GM18508 (cell line): ENCODE measurements around the gene PRDX6.
A peak's percentile ranks its signal among the peaks of the same experiment; 100 is the strongest.
"Not testable (repeated sequence)": the region's sequence is repeated elsewhere in the genome, so short reads cannot be mapped to it uniquely, and the experiment has no call there.

Experiments
- ATAC-seq: cut with Tn5 transposase; IDR thresholded peaks from one replicate; pipeline ENCODE4 v1.9.1; 2021; ENCODE audit warnings: moderate number of reproducible peaks; ENCODE audit not compliant: insufficient read depth, unreplicated experiment

The PRDX6 gene, protein sequence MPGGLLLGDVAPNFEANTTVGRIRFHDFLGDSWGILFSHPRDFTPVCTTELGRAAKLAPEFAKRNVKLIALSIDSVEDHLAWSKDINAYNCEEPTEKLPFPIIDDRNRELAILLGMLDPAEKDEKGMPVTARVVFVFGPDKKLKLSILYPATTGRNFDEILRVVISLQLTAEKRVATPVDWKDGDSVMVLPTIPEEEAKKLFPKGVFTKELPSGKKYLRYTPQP

DNA sequence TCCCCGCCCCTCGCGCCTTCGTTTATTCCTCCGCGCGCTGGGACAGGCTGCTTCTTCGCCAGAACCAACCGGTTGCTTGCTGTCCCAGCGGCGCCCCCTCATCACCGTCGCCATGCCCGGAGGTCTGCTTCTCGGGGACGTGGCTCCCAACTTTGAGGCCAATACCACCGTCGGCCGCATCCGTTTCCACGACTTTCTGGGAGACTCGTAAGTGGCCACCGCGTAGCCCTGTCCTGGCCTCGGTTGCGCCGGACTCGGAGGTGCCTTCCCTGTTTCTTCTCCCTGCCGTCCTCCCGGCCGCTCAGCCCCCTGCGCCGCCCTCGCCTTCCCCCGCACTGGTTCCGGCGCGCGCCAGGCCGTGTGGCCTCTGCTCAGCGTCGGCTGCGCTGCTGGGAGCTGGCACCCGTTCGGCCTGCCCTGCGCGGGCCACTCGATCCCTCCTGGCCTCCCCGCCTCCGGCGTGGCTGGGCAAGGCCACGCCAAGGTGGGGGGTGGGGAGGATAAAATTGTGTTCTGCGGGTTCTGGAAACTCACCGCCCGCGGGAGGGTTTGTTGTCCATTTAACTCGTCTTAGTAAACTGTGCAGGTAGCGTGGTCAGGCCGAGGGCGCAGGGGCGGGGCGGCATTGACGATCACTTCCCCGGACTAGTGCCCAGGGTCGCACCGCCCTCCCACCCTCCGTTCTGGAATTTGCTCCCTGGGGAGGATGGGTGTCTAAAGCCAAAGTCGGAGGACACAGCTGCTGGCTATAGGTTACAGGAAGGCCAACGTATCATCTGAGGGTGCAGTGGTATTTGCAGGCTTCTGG is at the start of gene PRDX6:
TSS of gene PRDX6 (plus strand) at position 50 of the 808 bp plus-strand sequence. CDS start at position 113, 63 bp downstream.
- peak; percentile 18 for ATAC-seq

DNA sequence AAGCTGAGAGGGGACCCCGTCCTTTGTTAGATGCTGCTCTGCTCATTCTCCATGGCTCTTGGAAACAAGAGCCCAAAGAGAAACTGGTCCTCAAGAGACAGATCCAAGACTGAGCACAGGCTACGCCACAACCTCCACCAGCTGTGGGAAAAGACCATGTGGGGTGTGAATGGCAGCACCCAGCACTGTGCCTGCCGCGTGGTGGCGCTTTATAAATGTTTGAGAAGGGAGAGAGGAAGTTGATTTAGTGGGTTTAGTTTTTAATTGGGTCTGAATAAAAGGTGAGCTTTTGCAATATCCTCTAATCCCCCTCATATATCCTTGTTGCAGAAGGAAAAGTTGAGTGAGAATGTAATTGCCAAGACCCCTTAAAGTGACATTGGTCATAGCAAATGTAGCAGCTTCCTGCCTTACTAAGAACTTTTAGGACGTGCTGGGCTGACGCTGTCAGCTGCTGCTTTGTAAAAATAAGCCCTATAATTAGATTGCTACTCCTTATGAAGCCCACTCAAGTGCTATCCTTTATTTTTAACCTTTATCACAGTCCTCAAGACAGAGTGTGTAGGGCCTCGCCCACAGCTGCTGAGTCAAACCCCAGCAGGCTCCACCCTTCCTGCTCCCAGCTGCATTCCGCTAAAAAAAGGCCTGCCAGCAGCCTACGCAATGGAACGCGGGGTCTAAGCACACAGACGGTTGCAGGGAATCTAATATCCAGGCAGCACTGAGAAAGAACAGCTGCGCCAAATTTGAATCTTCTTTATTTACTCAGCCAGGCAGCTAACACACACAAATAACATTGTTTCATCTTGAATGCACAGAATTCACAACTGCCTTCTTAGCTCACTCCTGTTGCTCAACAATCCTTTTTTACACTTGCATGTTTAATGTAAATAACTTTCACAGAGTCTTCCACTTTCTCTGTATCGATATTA is 47.4 kb upstream of the PRDX6 start:
- ATAC-seq, result no peak

DNA sequence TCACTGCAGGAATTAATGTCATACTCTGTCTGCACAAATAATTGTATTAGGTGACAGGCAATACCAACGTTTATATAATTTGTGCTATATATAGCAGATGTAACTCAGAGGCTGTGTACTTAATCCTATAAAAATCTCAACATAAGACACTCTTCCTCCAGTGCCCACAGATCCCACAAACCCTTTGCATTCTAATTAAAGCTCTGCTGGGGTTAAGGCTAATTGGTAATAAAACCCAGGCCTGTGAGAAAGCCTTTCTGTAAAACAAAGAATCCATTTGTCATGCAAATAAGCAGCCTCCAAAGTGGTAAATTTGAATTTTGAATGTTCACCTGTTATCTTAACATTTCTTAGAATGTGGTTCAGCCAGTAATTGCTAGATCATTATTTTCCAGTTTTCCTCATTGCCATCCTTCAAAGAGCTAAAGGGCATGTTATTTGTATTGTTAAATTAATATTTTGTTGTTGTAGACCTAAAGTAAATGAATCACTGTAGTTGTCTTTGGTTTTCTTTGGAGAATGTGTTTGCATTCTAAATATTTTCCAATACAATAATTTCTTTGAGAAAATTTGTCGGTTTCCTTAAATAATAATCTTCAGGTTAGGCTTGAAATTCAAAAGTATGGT is 46.3 kb upstream of the PRDX6 start:
- ATAC-seq, result no peak

DNA sequence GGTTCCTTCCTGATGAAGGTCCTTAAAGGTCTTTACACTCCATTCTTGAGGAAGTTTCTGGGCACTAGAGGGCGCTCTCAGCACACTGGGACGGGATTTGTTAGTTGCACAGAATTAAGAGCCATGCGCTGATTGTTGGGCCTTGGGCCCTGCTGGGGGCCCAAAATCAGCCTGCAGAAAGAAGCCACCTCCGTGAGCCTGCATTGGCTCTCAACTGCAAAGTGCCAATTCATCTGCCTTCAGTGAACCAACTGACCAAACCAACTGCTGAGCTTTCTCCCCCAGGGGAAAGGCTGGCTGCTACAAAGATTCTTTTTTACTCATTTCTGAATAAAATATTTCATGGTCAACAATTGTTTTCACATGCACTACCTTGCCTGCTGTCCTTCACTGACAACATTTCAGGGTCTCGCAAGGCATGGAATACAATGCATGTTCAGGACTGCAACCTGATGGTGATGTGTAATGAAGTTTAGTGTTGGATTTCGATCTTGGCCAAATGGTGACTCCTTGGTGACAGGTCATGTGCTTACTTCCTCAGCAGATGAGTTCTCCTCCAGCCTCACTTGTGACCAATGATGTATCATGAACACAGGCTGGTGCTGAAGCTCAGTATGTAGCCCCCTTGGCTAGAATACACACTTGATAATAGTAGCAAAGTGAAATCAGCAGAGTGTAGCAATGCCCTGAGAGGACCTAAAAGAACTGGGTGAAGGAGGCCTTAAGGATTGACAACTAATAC is 45.7 kb upstream of the PRDX6 start:
- no peak for ATAC-seq

DNA sequence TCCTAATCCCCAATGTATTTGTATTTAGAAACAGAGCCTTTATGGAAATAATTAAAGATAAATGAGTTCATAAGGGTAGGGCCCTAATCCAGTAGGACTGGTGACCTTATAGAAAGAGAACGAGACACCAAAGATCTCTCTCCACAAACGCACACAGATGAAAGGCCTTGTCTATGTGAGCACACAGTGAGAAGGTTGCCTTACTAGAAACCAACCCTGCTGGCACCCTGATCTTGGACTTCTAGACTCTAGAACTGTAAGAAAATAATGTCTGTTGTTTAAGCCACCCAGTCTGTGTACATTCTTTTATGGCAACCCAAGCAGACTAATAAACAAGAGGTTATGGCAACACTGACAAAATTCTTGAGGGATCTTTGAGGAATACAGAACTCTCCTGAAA is 44.8 kb upstream of the PRDX6 start:
- no peak for ATAC-seq

DNA sequence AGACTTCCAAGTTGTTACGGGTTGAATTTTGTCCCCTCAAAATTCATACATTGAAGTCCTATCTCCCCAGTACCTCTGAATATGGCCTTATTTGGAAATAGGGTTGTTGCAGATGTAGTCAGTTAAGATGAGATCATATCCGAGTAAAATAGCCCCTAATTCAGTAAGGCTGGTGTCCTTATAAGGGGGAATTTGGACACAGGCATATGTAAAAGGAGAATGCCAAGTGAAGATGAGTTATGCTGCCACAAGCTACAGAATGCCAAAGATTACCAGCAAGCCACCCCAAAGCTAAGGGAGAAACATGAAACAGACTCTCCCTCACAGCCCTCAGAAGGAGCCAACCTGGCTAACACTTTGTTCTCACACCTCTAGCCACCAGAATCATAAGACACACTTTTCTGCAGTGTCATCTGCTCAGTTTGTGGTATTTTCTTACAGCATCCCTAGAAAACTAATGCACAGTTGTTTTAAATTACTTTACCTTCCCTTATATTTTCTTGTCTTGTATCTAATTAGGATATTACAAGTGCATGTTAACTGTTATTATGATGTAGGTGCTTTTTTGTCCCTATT is 43.3 kb upstream of the PRDX6 start:
- no peak for ATAC-seq

DNA sequence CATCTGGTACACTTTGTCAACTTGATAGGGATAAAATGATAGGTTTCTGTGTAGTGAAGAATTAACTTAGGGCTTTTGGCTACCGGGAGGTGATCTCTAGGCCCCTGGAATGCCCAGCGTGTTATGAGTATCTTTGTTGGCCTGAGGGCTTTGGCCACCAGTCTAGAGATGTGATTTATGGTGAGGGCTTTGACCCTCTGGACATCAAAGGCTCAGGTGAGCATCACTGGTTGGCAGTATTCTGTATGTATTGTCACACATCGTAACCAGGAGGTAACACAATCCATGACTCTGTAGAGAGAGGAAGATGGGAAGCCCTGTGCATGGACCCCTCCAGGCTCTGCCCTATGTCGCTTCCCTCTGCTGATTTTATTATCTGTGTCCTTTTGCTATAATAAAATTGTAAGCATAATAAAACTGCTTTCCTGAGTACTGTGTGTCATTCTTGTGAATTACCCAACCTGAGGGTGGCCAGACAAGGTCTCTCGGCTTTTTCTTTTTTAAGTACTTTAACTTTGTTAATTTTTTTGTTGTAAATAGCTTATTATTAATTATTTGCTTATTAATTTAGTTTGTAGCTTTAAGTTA is 40.2 kb upstream of the PRDX6 start:
- no peak for ATAC-seq

DNA sequence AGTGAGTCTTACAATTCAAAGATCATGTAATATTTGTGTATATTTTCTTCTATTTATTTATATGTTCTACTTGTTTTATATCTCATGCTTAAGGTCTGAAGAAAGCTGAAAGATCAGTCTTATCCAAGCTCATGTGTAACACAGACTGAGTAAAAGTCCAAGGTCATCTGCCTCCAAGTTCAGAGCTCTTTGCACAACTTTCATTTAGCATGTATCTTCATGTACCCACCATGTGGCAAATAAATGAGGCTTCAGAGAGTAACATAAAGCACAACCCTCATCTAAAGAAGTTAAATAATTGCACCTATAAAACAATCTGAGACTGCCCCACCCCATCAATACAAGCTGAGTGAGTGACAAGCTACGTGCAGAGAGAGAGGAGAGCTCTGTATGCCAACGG is 38.5 kb upstream of the PRDX6 start:
- ATAC-seq, result no peak

DNA sequence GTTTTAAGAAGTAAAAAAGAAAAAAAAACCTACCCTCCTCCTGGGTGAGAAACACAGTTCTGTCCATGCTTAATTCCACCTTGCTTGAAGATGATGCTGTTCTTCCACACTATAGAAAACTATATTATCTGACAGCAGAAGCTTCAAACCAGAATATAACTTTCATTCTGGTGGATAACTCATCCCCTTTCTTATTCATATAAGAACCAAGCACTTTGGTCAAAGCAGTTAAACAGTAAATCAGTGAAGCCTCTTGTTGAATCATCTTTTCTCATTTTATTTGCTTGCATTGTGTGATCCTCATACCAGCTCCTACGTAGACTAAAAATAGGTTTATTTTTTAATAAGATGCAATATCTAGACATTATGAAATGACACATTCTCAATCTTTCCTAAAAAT is 36.7 kb upstream of the PRDX6 start:
- no peak for ATAC-seq

DNA sequence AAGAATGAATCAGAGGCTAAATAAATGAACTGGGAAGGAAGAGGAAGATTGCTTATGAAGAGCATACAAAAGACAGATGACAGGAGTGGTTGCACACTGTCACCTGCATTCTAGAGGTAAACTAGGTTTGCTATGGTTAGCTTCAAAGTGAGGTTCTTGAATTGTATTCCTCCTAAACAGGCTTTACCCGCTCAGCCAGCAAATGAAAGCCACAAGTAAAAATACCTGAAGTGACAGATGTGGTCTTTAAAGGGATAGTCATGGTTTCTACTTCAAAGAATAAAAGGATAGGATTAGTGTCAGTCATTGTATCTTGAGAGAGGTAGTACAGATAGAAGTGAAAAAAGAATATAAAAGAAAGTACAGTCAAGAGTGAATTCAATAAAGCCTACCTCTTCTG is 32.4 kb upstream of the PRDX6 start:
- no peak for ATAC-seq

DNA sequence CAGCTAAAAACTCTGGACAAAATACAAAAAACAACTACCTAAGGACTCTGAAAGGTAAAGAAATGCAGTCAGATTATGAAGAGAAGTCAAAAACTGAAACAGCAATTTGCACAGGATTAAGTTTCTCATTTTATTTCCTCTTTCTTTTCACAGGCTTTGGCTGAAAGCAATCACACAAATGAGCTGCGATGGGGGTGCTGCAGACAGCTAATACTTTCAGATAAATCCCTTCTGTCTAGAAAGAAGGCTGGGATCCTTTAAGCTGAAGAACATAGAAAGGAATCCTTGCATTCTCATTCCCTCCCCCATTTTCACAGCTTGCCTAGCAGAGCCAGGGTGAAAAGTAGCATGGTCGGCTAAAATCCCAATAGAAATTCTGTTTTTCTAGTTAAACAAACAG is 32.0 kb upstream of the PRDX6 start:
- ATAC-seq, result no peak

DNA sequence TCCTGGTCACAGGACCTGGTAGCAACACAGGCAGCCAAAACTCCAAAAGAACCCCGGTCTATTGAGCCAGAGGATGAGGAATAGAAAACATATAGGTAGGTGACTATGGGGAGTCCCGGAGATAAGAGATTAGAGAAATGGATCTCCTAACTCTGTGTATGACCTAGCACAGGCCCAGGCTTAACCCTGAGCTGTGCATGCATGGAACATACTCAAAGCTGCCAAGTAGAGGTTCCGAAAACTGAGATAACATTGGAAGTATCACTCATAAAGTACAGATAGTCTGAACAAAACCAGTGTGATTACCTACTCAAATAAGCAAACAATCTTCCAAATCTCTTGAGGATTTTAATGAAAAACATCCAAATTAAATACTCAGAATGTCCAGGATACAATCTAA is 31.5 kb upstream of the PRDX6 start:
- ATAC-seq, result no peak

DNA sequence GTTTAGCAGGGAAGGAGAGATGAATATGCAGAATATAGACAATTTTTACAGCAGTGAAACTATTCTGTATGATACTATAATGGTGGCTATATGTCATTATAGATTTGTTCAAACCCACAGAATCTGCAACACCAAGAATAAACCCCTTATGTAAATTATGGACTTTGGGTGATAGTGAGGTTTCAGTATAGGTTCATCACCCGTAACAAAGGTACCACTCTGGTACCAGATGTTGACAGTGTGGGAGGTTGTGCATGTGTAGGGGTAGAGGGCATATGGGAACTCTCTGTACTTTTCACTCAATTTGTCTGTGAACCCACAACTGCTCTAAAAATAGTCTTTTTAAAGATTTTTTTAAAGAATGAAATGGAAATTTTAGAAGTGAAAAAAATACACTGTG is 29.9 kb upstream of the PRDX6 start:
- ATAC-seq, result no peak

DNA sequence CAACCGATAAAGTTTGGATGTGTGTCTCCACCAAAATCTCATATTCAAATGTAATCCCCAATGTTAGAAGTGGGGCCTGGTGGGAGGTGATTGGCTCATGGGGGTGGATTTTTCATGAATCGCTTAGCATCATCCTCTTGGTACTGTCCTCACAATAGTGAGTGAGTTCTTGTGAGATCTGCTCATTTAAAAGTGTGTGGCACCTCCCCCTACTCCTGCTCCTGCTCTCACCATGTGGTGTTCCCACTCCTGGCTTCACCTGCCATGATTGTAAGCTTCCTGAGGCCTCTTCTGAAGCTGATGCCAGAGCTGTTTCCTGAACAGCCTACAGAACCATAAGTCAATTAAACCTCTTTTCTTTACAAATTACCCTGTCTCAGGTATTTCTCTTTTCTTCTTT is 28.2 kb upstream of the PRDX6 start:
- ATAC-seq, result no peak

DNA sequence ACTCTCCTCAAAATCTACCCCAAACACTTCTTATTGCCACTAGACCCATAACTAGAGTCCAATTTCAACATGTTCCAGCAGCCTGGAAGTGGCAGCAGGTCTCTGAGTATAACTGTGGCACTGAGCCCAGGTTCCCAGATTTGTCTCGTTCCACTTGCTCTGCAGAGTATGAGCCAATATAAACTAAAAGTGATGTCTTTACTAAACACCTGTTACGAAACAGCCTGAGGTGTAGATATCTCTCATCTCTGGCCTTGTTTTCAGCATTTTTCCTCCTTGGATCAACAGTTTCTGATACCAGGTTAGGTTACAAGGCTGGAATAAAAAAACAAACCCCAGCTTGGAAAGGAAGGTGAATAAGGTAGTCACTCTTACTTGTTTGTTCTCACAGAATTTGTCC is 25.2 kb upstream of the PRDX6 start:
- no peak for ATAC-seq

DNA sequence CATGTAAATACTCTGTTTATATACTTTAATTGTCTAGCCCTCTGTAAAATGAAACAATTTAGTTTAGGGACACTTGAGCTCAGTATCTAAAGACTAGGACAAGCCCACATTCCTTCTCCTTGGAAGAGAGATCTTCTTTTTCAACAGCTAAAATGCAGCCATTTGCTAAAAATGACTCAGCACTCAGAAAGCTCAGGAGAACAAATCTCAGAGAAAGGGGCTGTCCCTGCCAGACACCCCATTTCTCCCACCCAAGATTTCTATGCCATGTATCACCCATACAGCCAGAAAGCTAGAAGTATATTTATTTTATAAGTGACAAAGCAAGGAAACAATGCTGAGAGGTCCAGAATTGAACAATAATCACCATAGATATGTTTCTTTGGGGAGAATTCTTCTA is 23.2 kb upstream of the PRDX6 start:
- no peak for ATAC-seq

DNA sequence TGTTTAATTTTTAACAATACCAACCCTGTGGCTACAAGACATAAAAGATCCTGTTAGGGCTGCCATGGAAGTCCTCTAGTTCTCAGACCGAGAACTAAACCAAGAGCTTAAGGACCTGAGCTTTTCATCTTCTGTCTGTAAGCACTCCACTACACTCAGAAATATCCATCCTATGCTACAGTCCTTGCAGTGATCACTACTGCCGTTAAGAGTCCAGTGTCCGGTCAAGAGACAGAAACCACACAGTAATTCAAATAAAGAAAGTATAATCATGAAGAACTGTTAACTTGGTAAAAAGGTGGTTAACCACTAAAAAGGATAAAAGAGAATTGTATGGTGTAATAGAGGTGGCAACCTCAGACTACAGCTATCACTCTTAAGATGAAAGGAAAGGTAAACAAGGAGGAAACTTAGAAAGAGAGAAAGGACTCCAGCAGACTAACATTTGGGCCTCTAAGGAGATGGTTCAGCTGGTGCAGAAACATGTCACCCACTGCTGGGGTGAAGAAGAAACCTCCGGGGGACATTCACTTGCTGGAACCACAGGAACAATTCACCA is 22.1 kb upstream of the PRDX6 start:
- ATAC-seq, result no peak

DNA sequence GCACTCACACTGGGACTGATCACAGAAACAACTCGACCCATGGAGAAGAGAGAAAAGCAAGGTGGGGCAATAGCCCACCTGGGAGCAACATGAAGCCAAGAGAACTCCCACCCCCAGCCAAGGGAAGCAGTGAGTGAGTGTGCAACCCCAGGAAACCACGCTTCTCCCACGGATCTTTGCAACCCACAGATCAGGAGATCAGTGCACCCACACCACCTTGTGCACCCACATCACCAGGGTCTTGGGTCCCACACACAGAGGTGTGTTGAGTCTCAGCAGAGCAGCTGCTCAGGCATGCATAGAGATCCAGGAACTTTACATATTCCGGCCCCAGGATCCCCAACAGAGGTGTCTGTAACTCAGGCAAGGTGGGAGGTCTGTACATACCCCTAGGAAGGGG is 17.2 kb upstream of the PRDX6 start:
- no peak for ATAC-seq

DNA sequence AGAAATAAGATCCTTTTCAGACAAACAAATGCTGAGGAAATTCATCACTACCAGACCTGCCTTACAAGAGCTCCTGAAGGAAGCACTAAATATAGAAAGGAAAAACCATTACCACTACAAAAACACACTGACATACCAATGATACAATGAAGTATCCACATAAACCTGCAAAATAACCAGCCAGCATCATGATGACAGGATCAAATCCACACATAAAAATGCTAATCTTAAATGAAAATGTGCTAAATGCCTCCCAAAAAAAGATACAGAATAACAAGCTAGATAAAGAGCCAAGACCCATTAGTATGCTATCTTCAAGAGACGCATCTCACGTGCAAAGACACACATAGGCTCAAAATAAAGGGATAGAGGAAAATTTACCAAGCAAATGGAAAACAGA is 14.5 kb upstream of the PRDX6 start:
- not testable (repeated sequence) for ATAC-seq
